IMR-90 (cell line): ENCODE measurements around the gene SH3TC1. TPM values are rescaled to one million over a fixed set of nuclear protein-coding genes. Genes with fewer than 3 reads are reported as not detected.

Experiments used
- ATAC-seq: fragments of 200-7000 bp; cut with Tn5 transposase; 2 replicates; pipeline ENCODE4 v1.9.1; 2020; ENCODE audit warnings: low read depth, mild to moderate bottlenecking, moderate library complexity
- BruUV-seq: library from RNA; stranded (reverse); fragments of 400-500 nt; replicated peaks from 2 replicates; lab custom pipeline; 2021; lab: Mats Ljungman, UMichigan
- CTCF ChIA-PET: fragments of 300-600 bp; formaldehyde crosslinking; extraction: SDS; loops from one replicate; lab custom pipeline; 2021; ENCODE audit warnings: antibody characterized with exemption; lab: Yijun Ruan, JAX
- POLR2A ChIA-PET: fragments of 300-600 bp; sonication (Branson Sonifier 250); formaldehyde crosslinking; loops from one replicate; lab custom pipeline; 2022; ENCODE audit warnings: antibody characterized with exemption; ENCODE audit not compliant: unreplicated experiment; lab: Charles Lee
- DNase-seq: peaks from one replicate; pipeline ENCODE4 v3.0.0; 2013
- H2AFZ ChIP-seq: replicated peaks from 2 replicates; pipeline ENCODE3; 2013; ENCODE audit warnings: low read length, mild to moderate bottlenecking; ENCODE audit not compliant: poor library complexity
- H2AK5ac ChIP-seq: 2 replicates; pipeline ENCODE4 v1.6.1; 2013; ENCODE audit warnings: low read depth, low read length, inconsistent platforms
- H2AK9ac ChIP-seq: replicated peaks from 2 replicates; pipeline ENCODE3; 2013; ENCODE audit warnings: mild to moderate bottlenecking, low read depth, low read length, moderate library complexity; ENCODE audit not compliant: poor library complexity
- H2BK120ac ChIP-seq: 2 replicates; pipeline ENCODE4 v1.6.1; 2013; ENCODE audit warnings: low read depth, low read length, inconsistent platforms
- H2BK15ac ChIP-seq: 3 replicates; pipeline ENCODE4 v1.6.1; 2013; ENCODE audit warnings: low read depth, low read length, inconsistent platforms
- H2BK20ac ChIP-seq: 2 replicates; pipeline ENCODE4 v1.6.1; 2013; ENCODE audit warnings: low read depth, mild to moderate bottlenecking, inconsistent platforms, low read length, moderate library complexity
- H2BK5ac ChIP-seq: 2 replicates; pipeline ENCODE4 v1.6.1; 2013; ENCODE audit warnings: mild to moderate bottlenecking, low read depth, low read length, inconsistent platforms; ENCODE audit not compliant: poor library complexity, severe bottlenecking
- H3K14ac ChIP-seq: replicated peaks from 2 replicates; pipeline ENCODE4 v1.6.1; 2013; ENCODE audit warnings: low read depth, low read length, inconsistent platforms
- H3K18ac ChIP-seq: 2 replicates; pipeline ENCODE4 v1.6.1; 2013; ENCODE audit warnings: low read depth, low read length, control low read depth
- H3K23ac ChIP-seq: 2 replicates; pipeline ENCODE4 v1.6.1; 2013; ENCODE audit warnings: low read depth, low read length, inconsistent platforms
- H3K27ac ChIP-seq: 2 replicates; pipeline ENCODE4 v1.5.1; 2013; ENCODE audit warnings: mild to moderate bottlenecking, control low read depth, low read length; ENCODE audit not compliant: insufficient read depth
- H3K27me3 ChIP-seq: 2 replicates; pipeline ENCODE4 v1.6.1; 2013; ENCODE audit warnings: low read length; ENCODE audit not compliant: control insufficient read depth, insufficient read depth
- H3K36me3 ChIP-seq: 2 replicates; pipeline ENCODE4 v1.6.1; 2013; ENCODE audit warnings: low read length, mixed read lengths; ENCODE audit not compliant: control insufficient read depth, insufficient read depth
- H3K4ac ChIP-seq: 2 replicates; pipeline ENCODE4 v1.6.1; 2013; ENCODE audit warnings: low read depth, low read length, inconsistent platforms
- H3K4me1 ChIP-seq: 2 replicates; pipeline ENCODE4 v1.6.1; 2013; ENCODE audit warnings: low read length, mixed read lengths; ENCODE audit not compliant: control insufficient read depth, insufficient read depth
- H3K4me2 ChIP-seq: 2 replicates; pipeline ENCODE4 v1.6.1; 2013; ENCODE audit warnings: low read depth, mild to moderate bottlenecking, control low read depth, low read length, moderate library complexity
- H3K4me3 ChIP-seq: 2 replicates; pipeline ENCODE4 v1.5.1; 2013; ENCODE audit warnings: low read depth, mild to moderate bottlenecking, control low read depth, low read length, moderate library complexity; ENCODE audit not compliant: insufficient read depth
- H3K56ac ChIP-seq: 2 replicates; pipeline ENCODE4 v1.6.1; 2013; ENCODE audit warnings: low read length, inconsistent platforms; ENCODE audit not compliant: insufficient read depth; ENCODE audit errors: extremely low read depth
- H3K79me1 ChIP-seq, 2 experiments: 2 replicates each; pipeline ENCODE4 v1.6.1; 2013; ENCODE audit warnings: low read length in 2 of 2, inconsistent platforms in 1 of 2, low read depth in 1 of 2
- H3K9ac ChIP-seq: 2 replicates; pipeline ENCODE4 v1.6.1; 2013; ENCODE audit warnings: low read depth, low read length, control low read depth
- H3K9me1 ChIP-seq: 2 replicates; pipeline ENCODE4 v1.6.1; 2013; ENCODE audit warnings: low read length, inconsistent platforms; ENCODE audit not compliant: insufficient read depth
- H3K9me3 ChIP-seq: 2 replicates; pipeline ENCODE4 v1.6.1; 2013; ENCODE audit warnings: low read length; ENCODE audit not compliant: control insufficient read depth, insufficient read depth
- H4K20me1 ChIP-seq: 2 replicates; pipeline ENCODE4 v1.6.1; 2013; ENCODE audit warnings: low read length, inconsistent platforms; ENCODE audit not compliant: insufficient read depth
- H4K5ac ChIP-seq: 2 replicates; pipeline ENCODE4 v1.6.1; 2013; ENCODE audit warnings: mild to moderate bottlenecking, low read depth, low read length, control low read depth
- H4K8ac ChIP-seq, 2 experiments: 2 replicates each; pipeline ENCODE4 v1.6.1; 2013; ENCODE audit warnings: low read depth in 2 of 2, low read length in 2 of 2, control low read depth in 1 of 2, inconsistent platforms in 1 of 2
- H4K91ac ChIP-seq: 2 replicates; pipeline ENCODE4 v1.6.1; 2013; ENCODE audit warnings: low read depth, low read length, inconsistent platforms; ENCODE audit not compliant: insufficient read depth
- BHLHE40 ChIP-seq: fragments of 150-350 bp; IDR thresholded peaks from 2 replicates; pipeline ENCODE4 v1.6.1; 2016; ENCODE audit warnings: mild to moderate bottlenecking, low read depth, low read length
- ELK1 ChIP-seq: fragments of 150-350 bp; IDR thresholded peaks from 2 replicates; pipeline ENCODE4 v1.6.1; 2016; ENCODE audit warnings: low read depth, mild to moderate bottlenecking, low read length, moderate library complexity, borderline replicate concordance
- NFE2L2 ChIP-seq: fragments of 150-350 bp; IDR thresholded peaks from 2 replicates; pipeline ENCODE4 v1.6.1; 2016; ENCODE audit warnings: low read depth, mild to moderate bottlenecking, low read length
- RAD21 ChIP-seq: IDR thresholded peaks from 2 replicates; pipeline ENCODE4 v1.6.1; 2012; ENCODE audit warnings: low read length, improper control_type of control experiment
- RFX5 ChIP-seq: IDR thresholded peaks from 2 replicates; pipeline ENCODE4 v1.8.0; 2012; ENCODE audit warnings: low read depth, mild to moderate bottlenecking, low read length, moderate library complexity
- WGBS, 2 experiments: methylation state at CpG; one replicate each; pipeline versions ENCODE4 v1.1.5 to v1.1.7; 2013; ENCODE audit warnings: missing lambda C conversion rate in 2 of 2; ENCODE audit not compliant: insufficient read length in 1 of 2; ENCODE audit errors: extremely low coverage in 2 of 2; 5-methylcytosine and 5-hydroxymethylcytosine counted together
- dilution Hi-C: fragments of 300-500 bp; cut with HindIII; formaldehyde crosslinking; loops from one replicate; pipeline ENCODE4 v1.14.3; 2018; ENCODE audit warnings: low sequenced_read_pairs; ENCODE audit not compliant: unreplicated experiment
- in situ Hi-C: fragments of 300-500 bp; cut with MboI; formaldehyde crosslinking; loops from 3 replicates; pipeline ENCODE4 v1.14.3; 2019; ENCODE audit warnings: low sequenced_read_pairs, inconsistent platforms, mixed read lengths
- intact Hi-C: fragments of 100-400 bp; cut with micrococcal nuclease; formaldehyde crosslinking; loops from 2 replicates; pipeline ENCODE4 v1.10.0; 2022
- polyA plus RNA-seq, 3 experiments: library from polyadenylated mRNA; depleted of rRNA; stranded (reverse); fragments of >200 nt; gene quantifications; 2 replicates each; pipeline ENCODE4 v1.2.3, GENCODE V29; 2012; ENCODE audit warnings: low replicate concordance in 1 of 3
- total RNA-seq: library from RNA; depleted of rRNA; stranded (reverse); fragments of >200 nt; gene quantifications from 2 replicates; pipeline ENCODE4 v1.2.3, GENCODE V29; 2012

SH3TC1 gene
- total and polyA plus RNA-seq, 2 of the 4 experiments (the other 2 are of a cell fraction) = 1.6 to 2.2 TPM

GRCh38 chr4:8268211-8268610, 69.1 kb downstream of the SH3TC1 start:
- no peak overlapping the region for H2AK5ac ChIP-seq
- no peaks in the 10 kb centered on the region for H4K20me1 ChIP-seq

More at GRCh38 chr4:8268211-8268610, 69.1 kb downstream of the SH3TC1 start:
- Histone ChIP-seq H3K4me2 (no peak overlapping the region), H3K56ac (no peak overlapping the region), H3K18ac (no peak overlapping the region), H3K36me3 (no peaks in the 10 kb centered on the region), H3K4me1 (peaks cover 5% of the 10 kb centered on the region), H3K23ac (no peak overlapping the region), H3K79me1 (peaks cover 0 to 12% of the 10 kb centered on the region in 2 experiments; a peak in 2 of 4 replicates), H3K4ac (0 out of 2 replicates have a peak overlapping the region, but pooled peaks have one; percentile 22), H4K91ac (no peak overlapping the region), H3K9me3 (no peaks in the 10 kb centered on the region), H2AFZ (no peak overlapping the region), H2BK15ac (no peak overlapping the region), H2BK120ac (no peak overlapping the region), H3K27me3 (peaks cover 9% of the 10 kb centered on the region), H2BK5ac (no peak overlapping the region), H4K5ac (no peak overlapping the region), H3K4me3 (no peak overlapping the region), H3K14ac (no peak overlapping the region), H3K9ac (no peak overlapping the region), H3K9me1 (peaks cover 6% of the 10 kb centered on the region; the same call in 1 of the 2 replicates), H2BK20ac (no peak overlapping the region), H2AK9ac (peak overlapping the region; percentile 37), H3K27ac (no peak overlapping the region), H4K8ac (no peak overlapping the region; a peak in 1 of 4 replicates)
- in situ Hi-C loops (no loop called here), dilution Hi-C loops (no loop called here), intact Hi-C loops (no loop called here)
- WGBS, 2 experiments = 85% methylated on average over 4 of the region's 7 CpGs; no CpG with 5 or more reads in 1 of the 2 experiments
- no peak for TF ChIP-seq NFE2L2
- no peak for TF ChIP-seq RAD21
- no peak for TF ChIP-seq BHLHE40
- no peak for TF ChIP-seq ELK1
- no peak for TF ChIP-seq RFX5
- ChIA-PET POLR2A (no interaction called here), CTCF (interaction anchor here (1.1 to 1.4 kb wide), 2 partner anchors 125 to 134 kb away, joined by 6 read pairs; no protein-coding TSS in a partner anchor)
- ATAC-seq = no peak
- BruUV-seq = no TSS peak
- no peak for DNase-seq
